GM18511 (cell line): ENCODE results near the gene ADARB1.

Experiments
- ATAC-seq: cut with Tn5 transposase; IDR thresholded peaks from one replicate; pipeline ENCODE4 v1.9.1; 2021; ENCODE audit warnings: mild to moderate bottlenecking, moderate library complexity; ENCODE audit not compliant: unreplicated experiment

Gene ADARB1

GRCh38 chr21:45187646-45188045, 113.3 kb downstream of the ADARB1 start:
- ATAC-seq = no peak

- no peak for ATAC-seq
Observed at GRCh38 chr21:45190013-45190412, 115.6 kb downstream of the ADARB1 start.

- ATAC-seq = no peak
Observed at GRCh38 chr21:45192332-45192731, 118.0 kb downstream of the ADARB1 start.

GRCh38 chr21:45196620-45197019, 122.2 kb downstream of the ADARB1 start:
- no peak for ATAC-seq

GRCh38 chr21:45199201-45199600, 124.8 kb downstream of the ADARB1 start:
- no peak for ATAC-seq

GRCh38 chr21:45200031-45200430, 125.7 kb downstream of the ADARB1 start:
- ATAC-seq = no peak

GRCh38 chr21:45200581-45201296, 126.4 kb downstream of the ADARB1 start:
- no peak for ATAC-seq

GRCh38 chr21:45202344-45202743, 128.0 kb downstream of the ADARB1 start:
- ATAC-seq = no peak

GRCh38 chr21:45202889-45203288, 128.5 kb downstream of the ADARB1 start:
- ATAC-seq = no peak

- no peak for ATAC-seq
Observed at GRCh38 chr21:45203983-45204382, 129.6 kb downstream of the ADARB1 start.

- no peak for ATAC-seq
Observed at GRCh38 chr21:45204395-45204794, 130.0 kb downstream of the ADARB1 start.

- ATAC-seq = no peak
Observed at GRCh38 chr21:45207839-45208626, 133.7 kb downstream of the ADARB1 start.

GRCh38 chr21:45208627-45208951, 134.2 kb downstream of the ADARB1 start:
- ATAC-seq = no peak

GRCh38 chr21:45209046-45209445, 134.7 kb downstream of the ADARB1 start:
- no peak for ATAC-seq

GRCh38 chr21:45209685-45210284, 135.4 kb downstream of the ADARB1 start:
- no peak for ATAC-seq

- ATAC-seq = no peak
Observed at GRCh38 chr21:45210461-45210983, 136.1 kb downstream of the ADARB1 start.

GRCh38 chr21:45211661-45212060, 137.3 kb downstream of the ADARB1 start:
- no peak for ATAC-seq

GRCh38 chr21:45213392-45213791, 139.0 kb downstream of the ADARB1 start:
- no peak for ATAC-seq

GRCh38 chr21:45215213-45215612, 140.8 kb downstream of the ADARB1 start:
- ATAC-seq = no peak

- no peak for ATAC-seq
Observed at GRCh38 chr21:45217010-45217409, 142.6 kb downstream of the ADARB1 start.

GRCh38 chr21:45219517-45219916, 145.1 kb downstream of the ADARB1 start:
- no peak for ATAC-seq

GRCh38 chr21:45220071-45220481, 145.7 kb downstream of the ADARB1 start:
- ATAC-seq = no peak
